ENCODE results near the gene TSPAN3. TPM values are rescaled to one million over a fixed set of nuclear protein-coding genes. Genes with fewer than 3 reads are reported as not detected.

The TSPAN3 gene
- total and polyA plus RNA-seq, 10 of the 15 experiments (the other 5 are each of a cell fraction or from before 2014, with no cell fraction given): 18.9 to 114 (median 57.2) TPM

DNA sequence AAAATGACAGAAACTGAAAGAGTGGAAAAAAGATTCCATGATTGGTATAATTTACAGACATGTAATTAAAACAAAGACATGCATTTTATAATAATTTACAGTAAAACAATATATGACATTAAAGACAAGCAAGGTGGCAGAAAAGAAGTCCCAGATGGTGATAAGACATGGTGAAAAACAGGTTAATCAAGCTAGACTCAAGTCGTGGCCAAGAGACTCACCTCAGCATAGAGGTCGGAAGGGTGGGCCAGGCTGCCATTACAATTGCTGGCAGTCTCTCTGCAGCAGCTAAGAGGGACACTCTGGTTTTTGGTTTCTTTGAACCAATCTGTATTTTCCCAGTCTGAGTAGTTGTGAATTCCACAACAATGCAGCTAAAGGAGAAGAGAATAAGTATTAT lies 18.4 kb downstream of the TSPAN3 start:
- FAIRE-seq (no peak), ATAC-seq (no peak), DNase-seq (ENCODE audit: low read depth, low spot score) (no peak)
- ChIA-PET POLR2A (no interaction called here), RAD21 (ENCODE audit: unreplicated experiment) (interaction anchor here (0.6 kb wide), 1 partner anchor 76 kb away, joined by 5 read pairs; no protein-coding TSS in a partner anchor), SMC1A (ENCODE audit: uncharacterized antibody, unreplicated experiment) (interaction anchor here (0.7 to 1.7 kb wide), 4 partner anchors 66 to 491 kb away, joined by 3 to 8 read pairs (median 4); no protein-coding TSS in a partner anchor), CTCF (interaction anchor here (0.8 to 3.3 kb wide), 2 partner anchors 8 to 489 kb away, joined by 3 to 13 read pairs; no protein-coding TSS in a partner anchor)
- in situ Hi-C loops (cut with MboI): no loop called here
- H3K4me3 ChIP-seq: no peak overlapping the region
- no peaks in the 10 kb centered on the region for H4K20me1 ChIP-seq (ENCODE audit: control insufficient read depth, insufficient read depth)
- WGBS (ENCODE audit: insufficient coverage, insufficient replicate concordance, low lambda C conversion rate, missing lambda C conversion rate): 78% methylated on average over 2 of the region's 2 CpGs
- intact Hi-C loops (cut with micrococcal nuclease; ENCODE audit: unreplicated experiment): no loop called here
- BruUV-seq (replicated peaks): no TSS peak
- H3K4me2 ChIP-seq (ENCODE audit: control insufficient read depth, insufficient read depth): no peak overlapping the region
- H3K36me3 ChIP-seq (ENCODE audit: control insufficient read depth in 2 of 2, insufficient read depth in 2 of 2, low read length in 1 of 2): peaks cover 0 to 4% of the 10 kb centered on the region in 2 experiments; a peak in 2 of 4 replicates
- no peak overlapping the region for H3K27ac ChIP-seq (ENCODE audit: control insufficient read depth, insufficient read depth)
- H3K79me2 ChIP-seq (ENCODE audit: control insufficient read depth, insufficient read depth, low read length): 0 out of 2 replicates have a peak, but pooled peaks cover under 1% of the 10 kb centered on the region
- no peaks in the 10 kb centered on the region for H3K9me3 ChIP-seq (replicated peaks; ENCODE audit: control insufficient read depth, insufficient read depth, low read length)
- H2AFZ ChIP-seq (ENCODE audit: control insufficient read depth, low read depth, low read length): no peak overlapping the region
- no peaks in the 10 kb centered on the region for H3K27me3 ChIP-seq (replicated peaks in 1 of 2; ENCODE audit: control insufficient read depth in 2 of 2, insufficient read depth in 2 of 2, low read length in 1 of 2)
- H3K4me1 ChIP-seq (ENCODE audit: control insufficient read depth, insufficient read depth, low read length): no peaks in the 10 kb centered on the region
- no peak overlapping the region for H3K9ac ChIP-seq (ENCODE audit: control insufficient read depth, insufficient read depth, low read length)
- TF ChIP-seq NFXL1 (IDR thresholded peaks at IDR 0.05; ENCODE audit: borderline replicate concordance) (no peak), ZNF207 (IDR thresholded peaks at IDR 0.05; ENCODE audit: borderline replicate concordance) (no peak), PAX8 (IDR thresholded peaks at IDR 0.05) (no peak), TARDBP (IDR thresholded peaks at IDR 0.05; ENCODE audit: borderline replicate concordance) (no peak), ZBED1 (IDR thresholded peaks at IDR 0.05; ENCODE audit: borderline replicate concordance) (no peak), NFIC (IDR thresholded peaks at IDR 0.05; ENCODE audit: low read depth, low read length) (no peak), DPF2 (IDR thresholded peaks at IDR 0.05) (no peak), SMAD1 (IDR thresholded peaks at IDR 0.05; ENCODE audit: low read depth, partially characterized antibody) (no peak), ZNF274 (IDR thresholded peaks at IDR 0.05; ENCODE audit: insufficient read depth, insufficient read length) (no peak), EZH2 (IDR thresholded peaks at IDR 0.05; ENCODE audit: borderline replicate concordance, control insufficient read depth, low read depth, low read length) (no peak), ZZZ3 (IDR thresholded peaks at IDR 0.05; ENCODE audit: control insufficient read depth, insufficient read length, low read depth) (no peak), RUNX3 (IDR thresholded peaks at IDR 0.05; ENCODE audit: low read length) (no peak)
- TF ChIP-seq, protein P1, sequence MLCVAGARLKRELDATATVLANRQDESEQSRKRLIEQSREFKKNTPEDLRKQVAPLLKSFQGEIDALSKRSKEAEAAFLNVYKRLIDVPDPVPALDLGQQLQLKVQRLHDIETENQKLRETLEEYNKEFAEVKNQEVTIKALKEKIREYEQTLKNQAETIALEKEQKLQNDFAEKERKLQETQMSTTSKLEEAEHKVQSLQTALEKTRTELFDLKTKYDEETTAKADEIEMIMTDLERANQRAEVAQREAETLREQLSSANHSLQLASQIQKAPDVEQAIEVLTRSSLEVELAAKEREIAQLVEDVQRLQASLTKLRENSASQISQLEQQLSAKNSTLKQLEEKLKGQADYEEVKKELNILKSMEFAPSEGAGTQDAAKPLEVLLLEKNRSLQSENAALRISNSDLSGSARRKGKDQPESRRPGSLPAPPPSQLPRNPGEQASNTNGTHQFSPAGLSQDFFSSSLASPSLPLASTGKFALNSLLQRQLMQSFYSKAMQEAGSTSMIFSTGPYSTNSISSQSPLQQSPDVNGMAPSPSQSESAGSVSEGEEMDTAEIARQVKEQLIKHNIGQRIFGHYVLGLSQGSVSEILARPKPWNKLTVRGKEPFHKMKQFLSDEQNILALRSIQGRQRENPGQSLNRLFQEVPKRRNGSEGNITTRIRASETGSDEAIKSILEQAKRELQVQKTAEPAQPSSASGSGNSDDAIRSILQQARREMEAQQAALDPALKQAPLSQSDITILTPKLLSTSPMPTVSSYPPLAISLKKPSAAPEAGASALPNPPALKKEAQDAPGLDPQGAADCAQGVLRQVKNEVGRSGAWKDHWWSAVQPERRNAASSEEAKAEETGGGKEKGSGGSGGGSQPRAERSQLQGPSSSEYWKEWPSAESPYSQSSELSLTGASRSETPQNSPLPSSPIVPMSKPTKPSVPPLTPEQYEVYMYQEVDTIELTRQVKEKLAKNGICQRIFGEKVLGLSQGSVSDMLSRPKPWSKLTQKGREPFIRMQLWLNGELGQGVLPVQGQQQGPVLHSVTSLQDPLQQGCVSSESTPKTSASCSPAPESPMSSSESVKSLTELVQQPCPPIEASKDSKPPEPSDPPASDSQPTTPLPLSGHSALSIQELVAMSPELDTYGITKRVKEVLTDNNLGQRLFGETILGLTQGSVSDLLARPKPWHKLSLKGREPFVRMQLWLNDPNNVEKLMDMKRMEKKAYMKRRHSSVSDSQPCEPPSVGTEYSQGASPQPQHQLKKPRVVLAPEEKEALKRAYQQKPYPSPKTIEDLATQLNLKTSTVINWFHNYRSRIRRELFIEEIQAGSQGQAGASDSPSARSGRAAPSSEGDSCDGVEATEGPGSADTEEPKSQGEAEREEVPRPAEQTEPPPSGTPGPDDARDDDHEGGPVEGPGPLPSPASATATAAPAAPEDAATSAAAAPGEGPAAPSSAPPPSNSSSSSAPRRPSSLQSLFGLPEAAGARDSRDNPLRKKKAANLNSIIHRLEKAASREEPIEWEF (IDR thresholded peaks at IDR 0.05; ENCODE audit: insufficient replicate concordance, low read depth, low read length): no peak
- TF ChIP-seq, protein P2, sequence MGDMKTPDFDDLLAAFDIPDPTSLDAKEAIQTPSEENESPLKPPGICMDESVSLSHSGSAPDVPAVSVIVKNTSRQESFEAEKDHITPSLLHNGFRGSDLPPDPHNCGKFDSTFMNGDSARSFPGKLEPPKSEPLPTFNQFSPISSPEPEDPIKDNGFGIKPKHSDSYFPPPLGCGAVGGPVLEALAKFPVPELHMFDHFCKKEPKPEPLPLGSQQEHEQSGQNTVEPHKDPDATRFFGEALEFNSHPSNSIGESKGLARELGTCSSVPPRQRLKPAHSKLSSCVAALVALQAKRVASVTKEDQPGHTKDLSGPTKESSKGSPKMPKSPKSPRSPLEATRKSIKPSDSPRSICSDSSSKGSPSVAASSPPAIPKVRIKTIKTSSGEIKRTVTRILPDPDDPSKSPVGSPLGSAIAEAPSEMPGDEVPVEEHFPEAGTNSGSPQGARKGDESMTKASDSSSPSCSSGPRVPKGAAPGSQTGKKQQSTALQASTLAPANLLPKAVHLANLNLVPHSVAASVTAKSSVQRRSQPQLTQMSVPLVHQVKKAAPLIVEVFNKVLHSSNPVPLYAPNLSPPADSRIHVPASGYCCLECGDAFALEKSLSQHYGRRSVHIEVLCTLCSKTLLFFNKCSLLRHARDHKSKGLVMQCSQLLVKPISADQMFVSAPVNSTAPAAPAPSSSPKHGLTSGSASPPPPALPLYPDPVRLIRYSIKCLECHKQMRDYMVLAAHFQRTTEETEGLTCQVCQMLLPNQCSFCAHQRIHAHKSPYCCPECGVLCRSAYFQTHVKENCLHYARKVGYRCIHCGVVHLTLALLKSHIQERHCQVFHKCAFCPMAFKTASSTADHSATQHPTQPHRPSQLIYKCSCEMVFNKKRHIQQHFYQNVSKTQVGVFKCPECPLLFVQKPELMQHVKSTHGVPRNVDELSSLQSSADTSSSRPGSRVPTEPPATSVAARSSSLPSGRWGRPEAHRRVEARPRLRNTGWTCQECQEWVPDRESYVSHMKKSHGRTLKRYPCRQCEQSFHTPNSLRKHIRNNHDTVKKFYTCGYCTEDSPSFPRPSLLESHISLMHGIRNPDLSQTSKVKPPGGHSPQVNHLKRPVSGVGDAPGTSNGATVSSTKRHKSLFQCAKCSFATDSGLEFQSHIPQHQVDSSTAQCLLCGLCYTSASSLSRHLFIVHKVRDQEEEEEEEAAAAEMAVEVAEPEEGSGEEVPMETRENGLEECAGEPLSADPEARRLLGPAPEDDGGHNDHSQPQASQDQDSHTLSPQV (IDR thresholded peaks at IDR 0.05): no peak
- TF ChIP-seq, protein P3, sequence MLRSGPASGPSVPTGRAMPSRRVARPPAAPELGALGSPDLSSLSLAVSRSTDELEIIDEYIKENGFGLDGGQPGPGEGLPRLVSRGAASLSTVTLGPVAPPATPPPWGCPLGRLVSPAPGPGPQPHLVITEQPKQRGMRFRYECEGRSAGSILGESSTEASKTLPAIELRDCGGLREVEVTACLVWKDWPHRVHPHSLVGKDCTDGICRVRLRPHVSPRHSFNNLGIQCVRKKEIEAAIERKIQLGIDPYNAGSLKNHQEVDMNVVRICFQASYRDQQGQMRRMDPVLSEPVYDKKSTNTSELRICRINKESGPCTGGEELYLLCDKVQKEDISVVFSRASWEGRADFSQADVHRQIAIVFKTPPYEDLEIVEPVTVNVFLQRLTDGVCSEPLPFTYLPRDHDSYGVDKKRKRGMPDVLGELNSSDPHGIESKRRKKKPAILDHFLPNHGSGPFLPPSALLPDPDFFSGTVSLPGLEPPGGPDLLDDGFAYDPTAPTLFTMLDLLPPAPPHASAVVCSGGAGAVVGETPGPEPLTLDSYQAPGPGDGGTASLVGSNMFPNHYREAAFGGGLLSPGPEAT (IDR thresholded peaks at IDR 0.05; ENCODE audit: low read depth): no peak
